ENCODE measurements around the gene DLGAP1.

DNA sequence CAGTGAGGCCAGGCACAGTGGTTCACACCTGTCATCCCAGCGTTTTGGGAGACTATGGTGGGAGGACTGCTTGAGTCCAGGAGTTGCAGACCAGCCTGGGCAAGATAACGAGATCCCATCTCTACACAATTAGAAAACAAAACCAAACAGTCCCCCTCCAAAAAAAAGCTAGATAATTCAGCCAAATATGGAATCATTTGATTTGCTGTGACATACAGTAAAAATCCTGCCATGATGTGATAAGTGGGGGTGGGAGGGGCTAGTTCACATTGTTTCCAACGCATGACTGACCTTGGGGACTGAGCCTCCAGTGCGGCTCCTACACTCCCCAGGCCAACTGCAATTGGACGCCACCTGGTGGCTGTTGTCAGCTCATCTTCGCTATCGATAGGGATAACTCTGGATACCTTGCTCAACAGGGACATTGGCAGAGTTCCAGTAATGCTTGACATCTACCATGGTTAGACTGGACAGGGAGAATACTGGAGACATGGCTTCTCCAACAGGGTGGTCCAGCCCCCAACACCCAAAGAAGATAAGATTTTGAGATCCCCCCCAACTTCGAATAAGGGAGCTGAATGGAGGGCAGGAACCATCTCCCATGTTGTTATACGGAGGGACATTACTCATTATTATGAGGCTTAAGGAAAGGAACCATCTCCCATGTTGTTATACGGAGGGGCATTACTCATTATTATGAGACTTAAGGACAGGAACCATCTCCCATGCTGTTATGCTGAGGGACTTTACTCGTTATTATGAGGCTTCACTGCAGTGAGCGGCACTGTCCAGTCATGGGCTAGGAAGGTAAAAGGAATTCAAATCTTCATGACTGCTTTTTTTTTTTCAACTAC, 869.2 kb downstream of the DLGAP1 start:
- TF ChIP-seq, protein P1, sequence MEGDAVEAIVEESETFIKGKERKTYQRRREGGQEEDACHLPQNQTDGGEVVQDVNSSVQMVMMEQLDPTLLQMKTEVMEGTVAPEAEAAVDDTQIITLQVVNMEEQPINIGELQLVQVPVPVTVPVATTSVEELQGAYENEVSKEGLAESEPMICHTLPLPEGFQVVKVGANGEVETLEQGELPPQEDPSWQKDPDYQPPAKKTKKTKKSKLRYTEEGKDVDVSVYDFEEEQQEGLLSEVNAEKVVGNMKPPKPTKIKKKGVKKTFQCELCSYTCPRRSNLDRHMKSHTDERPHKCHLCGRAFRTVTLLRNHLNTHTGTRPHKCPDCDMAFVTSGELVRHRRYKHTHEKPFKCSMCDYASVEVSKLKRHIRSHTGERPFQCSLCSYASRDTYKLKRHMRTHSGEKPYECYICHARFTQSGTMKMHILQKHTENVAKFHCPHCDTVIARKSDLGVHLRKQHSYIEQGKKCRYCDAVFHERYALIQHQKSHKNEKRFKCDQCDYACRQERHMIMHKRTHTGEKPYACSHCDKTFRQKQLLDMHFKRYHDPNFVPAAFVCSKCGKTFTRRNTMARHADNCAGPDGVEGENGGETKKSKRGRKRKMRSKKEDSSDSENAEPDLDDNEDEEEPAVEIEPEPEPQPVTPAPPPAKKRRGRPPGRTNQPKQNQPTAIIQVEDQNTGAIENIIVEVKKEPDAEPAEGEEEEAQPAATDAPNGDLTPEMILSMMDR (IDR thresholded peaks at IDR 0.05): peak; percentile 57
- no peak for TF ChIP-seq EZH2 (IDR thresholded peaks at IDR 0.05; ENCODE audit: borderline replicate concordance, insufficient read depth, low read depth, low read length, poor library complexity, severe bottlenecking)
